HEK293 (cell line): ENCODE measurements around the gene GRIK4.

Experiments used
- CTCF ChIA-PET: fragments of 350-600 bp; formaldehyde crosslinking; extraction: SDS; loops from one replicate; lab custom pipeline; 2021; ENCODE audit warnings: antibody characterized with exemption; lab: Yijun Ruan, JAX
- POLR2A ChIA-PET: fragments of 300-600 bp; formaldehyde crosslinking; extraction: SDS; loops from one replicate; lab custom pipeline; 2020; ENCODE audit warnings: antibody characterized with exemption, inconsistent platforms; lab: Yijun Ruan, JAX
- H3K27ac ChIP-seq: fragments of 200-500 bp; sonication (Bioruptor generic); 2 replicates; pipeline ENCODE4 v1.5.1; 2014; ENCODE audit warnings: low read depth, low read length, control low read depth, inconsistent platforms; ENCODE audit errors: extremely low read depth
- H3K36me3 ChIP-seq, 2 experiments: fragments of 200-500 bp in 1 of 2; sonication (Bioruptor generic) in 1 of 2; 1 replicate in 1 of 2; 2 replicates in 1 of 2; pipeline ENCODE4 v1.5.1; 2014 to 2017; ENCODE audit warnings: inconsistent platforms in 2 of 2, low read length in 2 of 2; ENCODE audit not compliant: control insufficient read depth in 2 of 2, insufficient read depth in 1 of 2
- H3K4me1 ChIP-seq: fragments of 200-500 bp; sonication (Bioruptor generic); 2 replicates; pipeline ENCODE4 v1.5.1; 2014; ENCODE audit warnings: mild to moderate bottlenecking, low read length, inconsistent platforms; ENCODE audit not compliant: control insufficient read depth, insufficient read depth
- H3K4me3 ChIP-seq: 2 replicates; pipeline ENCODE4 v1.5.1; 2011; ENCODE audit warnings: low read depth, mild to moderate bottlenecking, control low read depth, low read length, moderate library complexity
- H3K9me3 ChIP-seq: fragments of 200-500 bp; sonication (Bioruptor generic); 2 replicates; pipeline ENCODE4 v1.5.1; 2014; ENCODE audit warnings: low read depth, low read length, inconsistent platforms; ENCODE audit not compliant: control insufficient read depth, insufficient read depth
- HIC1 ChIP-seq: fragments of 450-650 bp; formaldehyde crosslinking; IDR thresholded peaks from 2 replicates; pipeline ENCODE4 v1.5.1; 2016; ENCODE audit warnings: missing biosample characterization, missing genetic modification characterization
- IKZF3 ChIP-seq: fragments of 450-650 bp; IDR thresholded peaks from 2 replicates; pipeline ENCODE4 v1.5.0; 2018; ENCODE audit warnings: missing biosample characterization, mild to moderate bottlenecking, missing genetic modification characterization, moderate library complexity
- MEIS1 ChIP-seq: sonication (generic); formaldehyde crosslinking; IDR thresholded peaks from 2 replicates; pipeline ENCODE4 v1.8.1; 2022; ENCODE audit warnings: missing genetic modification reagents, mild to moderate bottlenecking, borderline replicate concordance
- MZF1 ChIP-seq: fragments of 450-650 bp; formaldehyde crosslinking; IDR thresholded peaks from 2 replicates; pipeline ENCODE4 v1.5.1; 2017; ENCODE audit warnings: missing biosample characterization, missing genetic modification characterization, borderline replicate concordance
- OSR2 ChIP-seq: fragments of 450-650 bp; formaldehyde crosslinking; IDR thresholded peaks from 2 replicates; pipeline ENCODE4 v1.5.1; 2016; ENCODE audit warnings: missing biosample characterization, missing genetic modification characterization
- OVOL3 ChIP-seq: fragments of 450-650 bp; formaldehyde crosslinking; IDR thresholded peaks from 2 replicates; pipeline ENCODE4 v1.5.1; 2016; ENCODE audit warnings: missing biosample characterization, missing genetic modification characterization
- PRDM1 ChIP-seq: fragments of 450-650 bp; formaldehyde crosslinking; IDR thresholded peaks from 2 replicates; pipeline ENCODE4; 2016; ENCODE audit warnings: missing biosample characterization, missing genetic modification characterization
- REST ChIP-seq: fragments of 450-650 bp; formaldehyde crosslinking; IDR thresholded peaks from 2 replicates; pipeline ENCODE4 v1.5.1; 2016; ENCODE audit warnings: missing biosample characterization, missing genetic modification characterization
- SP7 ChIP-seq: fragments of 450-650 bp; formaldehyde crosslinking; IDR thresholded peaks from 2 replicates; pipeline ENCODE4 v1.5.1; 2016; ENCODE audit warnings: missing biosample characterization, missing genetic modification characterization
- TSHZ1 ChIP-seq: fragments of 450-650 bp; formaldehyde crosslinking; IDR thresholded peaks from 2 replicates; pipeline ENCODE4 v1.5.1; 2016; ENCODE audit warnings: missing biosample characterization, missing genetic modification characterization, borderline replicate concordance
- WT1 ChIP-seq: fragments of 450-650 bp; formaldehyde crosslinking; IDR thresholded peaks from 2 replicates; pipeline ENCODE4 v1.5.1; 2016; ENCODE audit warnings: missing biosample characterization, missing genetic modification characterization
- ZBTB1 ChIP-seq: fragments of 450-650 bp; formaldehyde crosslinking; IDR thresholded peaks from 2 replicates; pipeline ENCODE4 v1.5.1; 2016; ENCODE audit warnings: missing biosample characterization, missing genetic modification characterization
- ZBTB17 ChIP-seq: fragments of 450-650 bp; formaldehyde crosslinking; IDR thresholded peaks from 2 replicates; pipeline ENCODE4 v1.5.1; 2016; ENCODE audit warnings: missing biosample characterization, missing genetic modification characterization
- ZBTB26 ChIP-seq: fragments of 450-650 bp; formaldehyde crosslinking; optimal IDR thresholded peaks from 2 replicates; pipeline ENCODE3; 2016; ENCODE audit warnings: missing biosample characterization, mild to moderate bottlenecking, missing genetic modification characterization
- ZNF10 ChIP-seq: fragments of 450-650 bp; formaldehyde crosslinking; IDR thresholded peaks from 2 replicates; pipeline ENCODE4 v1.5.1; 2017; ENCODE audit warnings: missing biosample characterization, missing genetic modification characterization
- ZNF114 ChIP-seq: fragments of 450-650 bp; formaldehyde crosslinking; IDR thresholded peaks from 2 replicates; pipeline ENCODE4 v1.5.0; 2017; ENCODE audit warnings: missing biosample characterization, missing genetic modification characterization
- ZNF148 ChIP-seq: fragments of 450-650 bp; formaldehyde crosslinking; IDR thresholded peaks from 2 replicates; pipeline ENCODE4 v1.5.0; 2017; ENCODE audit warnings: missing biosample characterization, missing genetic modification characterization, borderline replicate concordance
- ZNF2 ChIP-seq: fragments of 450-650 bp; formaldehyde crosslinking; IDR thresholded peaks from 2 replicates; pipeline ENCODE4 v1.5.1; 2016; ENCODE audit warnings: missing biosample characterization, missing genetic modification characterization
- ZNF211 ChIP-seq: fragments of 450-650 bp; formaldehyde crosslinking; IDR thresholded peaks from 2 replicates; pipeline ENCODE4 v1.5.1; 2016; ENCODE audit warnings: low read depth, missing biosample characterization, missing genetic modification characterization
- ZNF423 ChIP-seq: fragments of 450-650 bp; formaldehyde crosslinking; IDR thresholded peaks from 2 replicates; pipeline ENCODE4 v1.5.1; 2016; ENCODE audit warnings: missing biosample characterization, missing genetic modification characterization
- ZNF433 ChIP-seq: fragments of 450-650 bp; formaldehyde crosslinking; IDR thresholded peaks from 2 replicates; pipeline ENCODE4 v1.5.1; 2016; ENCODE audit warnings: missing biosample characterization, missing genetic modification characterization, low read depth
- ZNF48 ChIP-seq: fragments of 450-650 bp; formaldehyde crosslinking; IDR thresholded peaks from 2 replicates; pipeline ENCODE4 v1.5.1; 2016; ENCODE audit warnings: missing biosample characterization, missing genetic modification characterization
- ZNF501 ChIP-seq: fragments of 450-650 bp; formaldehyde crosslinking; IDR thresholded peaks from 2 replicates; pipeline ENCODE4 v1.5.1; 2016; ENCODE audit warnings: missing biosample characterization, missing genetic modification characterization
- ZNF664 ChIP-seq: fragments of 450-650 bp; formaldehyde crosslinking; IDR thresholded peaks from 2 replicates; pipeline ENCODE4 v1.5.1; 2016; ENCODE audit warnings: missing biosample characterization, missing genetic modification characterization
- ZNF76 ChIP-seq: fragments of 450-650 bp; formaldehyde crosslinking; IDR thresholded peaks from 2 replicates; pipeline ENCODE4; 2016; ENCODE audit warnings: low read depth, missing biosample characterization, missing genetic modification characterization, borderline replicate concordance
- ZNF837 ChIP-seq: fragments of 450-650 bp; formaldehyde crosslinking; IDR thresholded peaks from 2 replicates; pipeline ENCODE4 v1.5.1; 2016; ENCODE audit warnings: missing biosample characterization, missing genetic modification characterization
- ZNF843 ChIP-seq: fragments of 450-650 bp; formaldehyde crosslinking; IDR thresholded peaks from 2 replicates; pipeline ENCODE4 v1.5.1; 2016; ENCODE audit warnings: missing biosample characterization, missing genetic modification characterization

The GRIK4 gene

GRCh38 chr11:121029153-121029552 is 517.6 kb downstream of the GRIK4 start:
- Histone ChIP-seq H3K36me3 (no peaks in the 10 kb centered on the region), H3K27ac (no peak overlapping the region), H3K4me3 (no peak overlapping the region), H3K9me3 (no peaks in the 10 kb centered on the region), H3K4me1 (peaks cover 5% of the 10 kb centered on the region; the same call in 1 of the 2 replicates)
- CTCF ChIA-PET: interaction anchor here (0.6 to 4.0 kb wide), 6 partner anchors 13 to 580 kb away, joined by 3 to 17 read pairs (median 3); no protein-coding TSS in a partner anchor
- POLR2A ChIA-PET: interaction anchor here (1.1 kb wide), 1 partner anchor 10 kb away, joined by 3 read pairs; no protein-coding TSS in a partner anchor
- TF ChIP-seq ZNF114 (tag by site-specific recombination): no peak
- TF ChIP-seq ZNF664: peak; percentile 95
- TF ChIP-seq ZNF501 (tag by site-specific recombination): no peak
- no peak for TF ChIP-seq TSHZ1 (tag by site-specific recombination)
- peak; percentile 88 for TF ChIP-seq WT1
- TF ChIP-seq ZBTB1 (tag by site-specific recombination): no peak
- TF ChIP-seq ZNF837: no peak
- no peak for TF ChIP-seq ZNF423 (tag by site-specific recombination)
- TF ChIP-seq HIC1 (tag by site-specific recombination): no peak
- TF ChIP-seq MEIS1 (CRISPR knock-in tag): no peak
- no peak for TF ChIP-seq ZNF10 (tag by site-specific recombination)
- no peak for TF ChIP-seq ZNF211 (tag by site-specific recombination)
- no peak for TF ChIP-seq OVOL3
- no peak for TF ChIP-seq MZF1 (tag by site-specific recombination)
- peak; percentile 74 for TF ChIP-seq ZNF843 (tag by site-specific recombination)
- no peak for TF ChIP-seq ZNF76 (tag by site-specific recombination)
- TF ChIP-seq PRDM1 (tag by site-specific recombination): no peak
- TF ChIP-seq ZBTB17 (tag by site-specific recombination): no peak
- TF ChIP-seq ZNF2 (tag by site-specific recombination): no peak
- peak; percentile 77 for TF ChIP-seq OSR2 (tag by site-specific recombination)
- 0 out of 2 replicates have a peak, but pooled peaks have one; percentile 41 for TF ChIP-seq IKZF3 (tag by site-specific recombination)
- no peak for TF ChIP-seq REST (tag by site-specific recombination)
- TF ChIP-seq SP7 (tag by site-specific recombination): peak; percentile 94
- no peak for TF ChIP-seq ZNF433
- TF ChIP-seq ZNF148 (tag by site-specific recombination): no peak
- no peak for TF ChIP-seq ZNF48 (tag by site-specific recombination)
- TF ChIP-seq ZBTB26 (tag by site-specific recombination): no peak
